Mesodermal cell (in vitro differentiated cells): ENCODE measurements around the gene PDGFA.

Source experiments
- H3K27ac ChIP-seq: 2 replicates; pipeline ENCODE4 v1.7.0; 2013; ENCODE audit warnings: mild to moderate bottlenecking, low read depth, low read length, moderate library complexity; ENCODE audit not compliant: severe bottlenecking
- H3K36me3 ChIP-seq: 2 replicates; pipeline ENCODE4 v1.7.1; 2013; ENCODE audit warnings: mild to moderate bottlenecking, low read length, moderate library complexity; ENCODE audit not compliant: control insufficient read depth, insufficient read depth
- H3K4me1 ChIP-seq: one replicate; pipeline ENCODE4 v1.7.1; 2013; ENCODE audit warnings: mild to moderate bottlenecking, low read length; ENCODE audit not compliant: insufficient read depth, control insufficient read depth, poor library complexity, severe bottlenecking
- H3K4me3 ChIP-seq: 2 replicates; pipeline ENCODE4 v1.7.0; 2013; ENCODE audit warnings: low read length, control low read depth, mild to moderate bottlenecking; ENCODE audit not compliant: insufficient read depth, poor library complexity, severe bottlenecking; ENCODE audit errors: extremely low read depth
- H3K9me3 ChIP-seq: 2 replicates; pipeline ENCODE4 v1.7.1; 2013; ENCODE audit warnings: mild to moderate bottlenecking, low read length, moderate library complexity; ENCODE audit not compliant: control insufficient read depth
- WGBS, 2 experiments: methylation state at CpG; one replicate each; pipeline ENCODE4 v1.1.5; 2013; ENCODE audit warnings: missing lambda C conversion rate in 2 of 2; ENCODE audit not compliant: insufficient coverage in 2 of 2; 5-methylcytosine and 5-hydroxymethylcytosine counted together

Gene PDGFA

DNA sequence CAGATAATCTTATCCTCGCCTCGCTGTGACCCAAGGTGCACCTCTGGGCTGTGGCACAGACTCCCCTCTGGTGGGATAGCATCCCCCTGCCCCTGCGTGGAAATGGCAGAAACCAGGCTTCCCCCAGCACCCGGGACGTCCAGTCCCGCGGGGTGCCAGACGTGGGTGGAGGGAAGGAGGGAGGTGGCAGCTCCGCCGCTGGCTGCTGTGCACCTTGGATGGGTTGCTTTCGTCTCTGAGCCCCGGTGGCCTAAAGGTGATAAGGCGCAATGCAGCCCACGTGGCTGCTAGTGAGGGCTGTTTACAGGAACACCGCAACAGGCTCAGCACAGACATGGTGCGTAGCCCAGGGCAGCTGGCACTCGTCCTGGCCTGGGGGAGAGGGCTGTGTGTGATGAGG lies 13.6 kb upstream of the PDGFA start:
- no peaks in the 10 kb centered on the region for H3K9me3 ChIP-seq
- peaks cover 12% of the 10 kb centered on the region for H3K4me1 ChIP-seq
- 85 to 87% methylated on average over 14 to 16 of the region's 17 CpGs for WGBS, 2 experiments

GRCh38 chr7:532379-533143 lies 12.9 kb upstream of the PDGFA start:
- Histone ChIP-seq H3K27ac (no peak overlapping the region), H3K4me3 (no peak overlapping the region), H3K4me1 (peaks cover 6% of the 10 kb centered on the region), H3K9me3 (no peaks in the 10 kb centered on the region), H3K36me3 (no peaks in the 10 kb centered on the region)
- WGBS, 2 experiments = 92 to 94% methylated on average over 13 to 15 of the region's 15 CpGs

More for the DNA sequence above, 13.6 kb upstream of the PDGFA start:
- Histone ChIP-seq H3K27ac (no peak overlapping the region), H3K36me3 (no peaks in the 10 kb centered on the region), H3K4me3 (no peak overlapping the region)

DNA sequence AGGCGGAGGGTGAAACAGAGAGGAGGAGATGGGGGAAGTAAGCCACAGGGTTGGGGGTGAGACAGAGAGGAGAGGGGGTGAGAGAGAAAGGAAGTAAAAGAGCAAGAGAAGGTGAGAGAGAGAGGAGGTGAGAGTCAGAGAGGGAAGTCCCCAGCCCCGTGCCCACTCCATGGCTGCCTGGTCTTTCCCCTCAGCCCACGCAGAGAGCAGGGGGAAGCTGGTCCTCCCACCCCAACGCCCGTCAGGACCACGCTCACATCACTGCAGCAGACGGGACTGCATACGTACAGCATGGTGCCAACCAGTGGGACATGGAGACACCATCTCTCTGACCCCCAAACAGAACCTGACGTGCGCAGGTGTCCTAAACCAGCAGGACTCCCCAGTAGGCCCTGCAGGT lies 12.1 kb upstream of the PDGFA start:
- 92 to 93% methylated on average over 10 of the region's 10 CpGs for WGBS, 2 experiments
- peaks cover 3% of the 10 kb centered on the region for H3K9me3 ChIP-seq
- no peak overlapping the region for H3K4me3 ChIP-seq
- H3K36me3 ChIP-seq = no peaks in the 10 kb centered on the region
- H3K4me1 ChIP-seq = no peaks in the 10 kb centered on the region
- no peak overlapping the region for H3K27ac ChIP-seq

- Histone ChIP-seq H3K36me3 (no peaks in the 10 kb centered on the region), H3K4me1 (peaks cover 7% of the 10 kb centered on the region), H3K4me3 (no peak overlapping the region), H3K27ac (no peak overlapping the region), H3K9me3 (peaks cover 3% of the 10 kb centered on the region)
- WGBS, 2 experiments = 88 to 95% methylated on average over 2 of the region's 2 CpGs
Observed at GRCh38 chr7:528451-528850, 8.8 kb upstream of the PDGFA start.

GRCh38 chr7:527723-528122 lies 8.1 kb upstream of the PDGFA start:
- 88 to 89% methylated on average over 3 of the region's 4 CpGs for WGBS, 2 experiments
- Histone ChIP-seq H3K4me3 (no peak overlapping the region), H3K27ac (no peak overlapping the region), H3K4me1 (peaks cover 7% of the 10 kb centered on the region), H3K36me3 (no peaks in the 10 kb centered on the region), H3K9me3 (peaks cover 3% of the 10 kb centered on the region)

DNA sequence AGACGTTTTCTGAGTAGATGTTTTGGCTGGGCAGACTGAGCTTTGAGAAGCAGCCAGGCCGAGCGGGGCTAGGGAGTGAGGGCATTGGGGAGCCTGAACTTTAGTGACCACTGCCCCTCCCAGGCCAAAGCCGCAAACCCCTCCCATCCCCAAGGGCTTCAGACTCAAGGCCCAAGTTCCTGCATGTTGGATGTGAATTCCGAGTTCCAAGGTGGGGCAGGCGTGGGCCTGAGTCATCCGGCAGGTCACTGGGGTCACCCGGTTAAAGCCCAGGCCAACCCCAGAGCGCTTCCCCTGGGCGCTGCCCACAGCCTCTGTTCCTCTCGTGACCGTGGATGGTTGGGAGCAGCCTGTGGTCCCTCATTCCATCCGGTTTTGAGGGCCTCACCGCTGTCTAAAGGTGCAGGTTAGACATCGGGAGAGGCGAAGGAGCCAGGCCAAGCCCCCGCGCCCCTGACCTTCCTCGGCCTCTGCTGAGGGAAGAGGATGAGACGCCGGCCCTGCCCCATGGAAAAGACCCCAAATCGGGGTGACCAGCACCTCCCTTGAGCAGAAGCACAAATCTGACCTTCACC lies 6.9 kb upstream of the PDGFA start:
- no peaks in the 10 kb centered on the region for H3K36me3 ChIP-seq
- H3K9me3 ChIP-seq = peaks cover 3% of the 10 kb centered on the region
- 88 to 90% methylated on average over 21 of the region's 22 CpGs for WGBS, 2 experiments
- no peak overlapping the region for H3K4me3 ChIP-seq
- H3K4me1 ChIP-seq = peaks cover 18% of the 10 kb centered on the region
- no peak overlapping the region for H3K27ac ChIP-seq

- peaks cover 3% of the 10 kb centered on the region for H3K9me3 ChIP-seq
- H3K4me1 ChIP-seq = peaks cover 20% of the 10 kb centered on the region
- no peak overlapping the region for H3K4me3 ChIP-seq
- H3K36me3 ChIP-seq = no peaks in the 10 kb centered on the region
- H3K27ac ChIP-seq = no peak overlapping the region
- 82 to 90% methylated on average over 11 to 12 of the region's 12 CpGs for WGBS, 2 experiments
Observed at GRCh38 chr7:525740-526139, 6.1 kb upstream of the PDGFA start.

DNA sequence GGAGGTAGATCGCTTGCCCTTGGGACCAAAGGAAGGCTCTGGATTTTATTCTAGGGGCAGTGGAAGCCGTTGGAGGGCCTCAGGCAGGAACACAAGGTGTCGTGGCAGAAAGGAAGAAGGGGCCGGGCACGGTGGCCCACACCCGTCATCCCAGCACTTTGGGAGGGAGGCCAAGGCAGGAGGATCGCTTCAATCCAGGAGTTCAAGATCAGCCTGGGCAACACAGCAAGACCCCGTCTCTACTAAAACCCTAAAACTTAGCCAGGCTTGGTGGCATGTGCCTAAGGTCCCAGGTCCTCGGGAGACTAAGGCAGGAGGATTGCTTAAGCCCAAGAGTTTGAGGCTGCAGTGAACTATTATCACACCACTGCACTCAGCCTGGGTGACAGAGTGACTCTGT lies 5.2 kb upstream of the PDGFA start:
- Histone ChIP-seq H3K36me3 (no peaks in the 10 kb centered on the region), H3K4me1 (peaks cover 20% of the 10 kb centered on the region), H3K4me3 (no peak overlapping the region), H3K27ac (no peak overlapping the region), H3K9me3 (peaks cover 3% of the 10 kb centered on the region)
- 98 to 100% methylated on average over 8 of the region's 9 CpGs for WGBS, 2 experiments

- Histone ChIP-seq H3K36me3 (no peaks in the 10 kb centered on the region), H3K9me3 (peaks cover 3% of the 10 kb centered on the region), H3K27ac (no peak overlapping the region), H3K4me1 (peaks cover 20% of the 10 kb centered on the region), H3K4me3 (no peak overlapping the region)
- 88% methylated on average over 25 to 27 of the region's 28 CpGs for WGBS, 2 experiments
Observed at GRCh38 chr7:523347-524336, 4.0 kb upstream of the PDGFA start.

DNA sequence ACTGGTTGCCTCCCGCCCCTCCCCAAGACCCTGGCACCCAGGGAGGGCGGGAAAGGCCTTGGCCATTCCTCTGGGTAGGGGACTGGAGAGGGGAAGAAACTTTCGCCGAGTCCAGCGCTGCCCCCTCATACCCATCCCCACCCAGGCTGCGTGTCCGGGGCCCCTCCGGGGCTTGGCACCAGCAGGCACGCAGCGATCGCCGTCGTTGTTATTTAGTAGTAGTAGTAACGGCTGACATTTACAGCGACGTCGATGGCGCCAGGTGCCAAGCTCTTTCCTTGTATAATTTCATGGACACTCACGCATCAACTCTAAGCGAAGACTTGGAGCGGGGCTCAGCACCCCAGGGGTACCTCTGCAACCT lies 3.3 kb upstream of the PDGFA start:
- Histone ChIP-seq H3K4me3 (no peak overlapping the region), H3K36me3 (no peaks in the 10 kb centered on the region), H3K4me1 (peaks cover 20% of the 10 kb centered on the region), H3K27ac (no peak overlapping the region), H3K9me3 (peaks cover 3% of the 10 kb centered on the region)
- WGBS, 2 experiments = 79 to 80% methylated on average over 7 to 10 of the region's 21 CpGs
